ENCODE data around the gene TRPM3.

GRCh38 chr9:70502690-70503089 lies 618.7 kb downstream of the TRPM3 start:
- TF ChIP-seq CTCF (IDR thresholded peaks at IDR 0.05): no peak
- no peak for TF ChIP-seq EZH2 (IDR thresholded peaks at IDR 0.05; ENCODE audit: borderline replicate concordance, insufficient read depth, low read depth, low read length, poor library complexity, severe bottlenecking)
